ENCODE measurements around the gene MFSD2A. TPM values are rescaled to one million over a fixed set of nuclear protein-coding genes. Genes with fewer than 3 reads are reported as not detected.
"Not testable (repeated sequence)": the region's sequence is repeated elsewhere in the genome, so short reads cannot be mapped to it uniquely, and the experiment has no call there.

Gene MFSD2A
- total and polyA plus RNA-seq, 4 donors: 0.37 to 294 (median 171) TPM

DNA sequence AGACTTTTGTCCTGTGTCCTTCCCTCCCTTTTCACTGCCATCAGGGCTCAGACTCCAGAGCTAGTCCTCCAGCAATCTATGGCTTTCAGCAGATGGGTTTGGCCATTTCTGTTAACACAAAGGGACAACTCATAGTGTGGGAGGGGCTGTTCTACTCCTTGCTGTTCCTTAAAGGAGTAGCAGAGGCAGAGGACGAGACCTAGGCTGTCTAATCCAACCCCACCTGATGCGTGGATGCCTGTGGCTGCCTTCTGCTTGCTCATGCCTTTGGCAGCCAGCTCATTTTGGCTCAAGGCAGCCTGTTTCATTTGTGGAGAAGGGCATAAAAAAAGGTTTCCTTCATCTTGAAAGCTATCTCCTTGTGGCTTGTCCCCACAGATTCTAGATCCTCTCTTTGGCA, 27.0 kb downstream of the MFSD2A start:
- H3K4me3 ChIP-seq (ENCODE audit: low read depth in 1 of 3, low read length in 3 of 3): no peak overlapping the region
- no peaks in the 10 kb centered on the region for H3K4me1 ChIP-seq (ENCODE audit: control insufficient read depth in 4 of 4, insufficient read depth in 4 of 4, low read length in 3 of 4)
- H3K9ac ChIP-seq (ENCODE audit: low read depth in 1 of 2, low read length in 2 of 2): no peak overlapping the region
- TF ChIP-seq HNF4A (conservative IDR thresholded peaks at IDR 0.05): no peak
- no peak for TF ChIP-seq NR2F2 (IDR thresholded peaks at IDR 0.05)
- no peak for TF ChIP-seq TAF1 (conservative IDR thresholded peaks at IDR 0.05)
- no peak for TF ChIP-seq GABPA (IDR thresholded peaks at IDR 0.05 in 1 of 2, conservative IDR thresholded peaks at IDR 0.05 in 1 of 2)
- TF ChIP-seq FOXA1 (IDR thresholded peaks at IDR 0.05): no peak
- TF ChIP-seq SP1 (IDR thresholded peaks at IDR 0.05): no peak
- no peak for TF ChIP-seq JUND (IDR thresholded peaks at IDR 0.05)
- no peak for TF ChIP-seq HNF4G (IDR thresholded peaks at IDR 0.05)
- no peak for TF ChIP-seq YY1 (IDR thresholded peaks at IDR 0.05)
- no peak for TF ChIP-seq RAD21 (IDR thresholded peaks at IDR 0.05)
- TF ChIP-seq, protein P1, sequence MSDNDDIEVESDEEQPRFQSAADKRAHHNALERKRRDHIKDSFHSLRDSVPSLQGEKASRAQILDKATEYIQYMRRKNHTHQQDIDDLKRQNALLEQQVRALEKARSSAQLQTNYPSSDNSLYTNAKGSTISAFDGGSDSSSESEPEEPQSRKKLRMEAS (IDR thresholded peaks at IDR 0.05): no peak
- no peak for TF ChIP-seq FOXA2 (IDR thresholded peaks at IDR 0.05)
- TF ChIP-seq, protein P2, sequence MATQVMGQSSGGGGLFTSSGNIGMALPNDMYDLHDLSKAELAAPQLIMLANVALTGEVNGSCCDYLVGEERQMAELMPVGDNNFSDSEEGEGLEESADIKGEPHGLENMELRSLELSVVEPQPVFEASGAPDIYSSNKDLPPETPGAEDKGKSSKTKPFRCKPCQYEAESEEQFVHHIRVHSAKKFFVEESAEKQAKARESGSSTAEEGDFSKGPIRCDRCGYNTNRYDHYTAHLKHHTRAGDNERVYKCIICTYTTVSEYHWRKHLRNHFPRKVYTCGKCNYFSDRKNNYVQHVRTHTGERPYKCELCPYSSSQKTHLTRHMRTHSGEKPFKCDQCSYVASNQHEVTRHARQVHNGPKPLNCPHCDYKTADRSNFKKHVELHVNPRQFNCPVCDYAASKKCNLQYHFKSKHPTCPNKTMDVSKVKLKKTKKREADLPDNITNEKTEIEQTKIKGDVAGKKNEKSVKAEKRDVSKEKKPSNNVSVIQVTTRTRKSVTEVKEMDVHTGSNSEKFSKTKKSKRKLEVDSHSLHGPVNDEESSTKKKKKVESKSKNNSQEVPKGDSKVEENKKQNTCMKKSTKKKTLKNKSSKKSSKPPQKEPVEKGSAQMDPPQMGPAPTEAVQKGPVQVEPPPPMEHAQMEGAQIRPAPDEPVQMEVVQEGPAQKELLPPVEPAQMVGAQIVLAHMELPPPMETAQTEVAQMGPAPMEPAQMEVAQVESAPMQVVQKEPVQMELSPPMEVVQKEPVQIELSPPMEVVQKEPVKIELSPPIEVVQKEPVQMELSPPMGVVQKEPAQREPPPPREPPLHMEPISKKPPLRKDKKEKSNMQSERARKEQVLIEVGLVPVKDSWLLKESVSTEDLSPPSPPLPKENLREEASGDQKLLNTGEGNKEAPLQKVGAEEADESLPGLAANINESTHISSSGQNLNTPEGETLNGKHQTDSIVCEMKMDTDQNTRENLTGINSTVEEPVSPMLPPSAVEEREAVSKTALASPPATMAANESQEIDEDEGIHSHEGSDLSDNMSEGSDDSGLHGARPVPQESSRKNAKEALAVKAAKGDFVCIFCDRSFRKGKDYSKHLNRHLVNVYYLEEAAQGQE (IDR thresholded peaks at IDR 0.05): no peak
- TF ChIP-seq, protein P3, sequence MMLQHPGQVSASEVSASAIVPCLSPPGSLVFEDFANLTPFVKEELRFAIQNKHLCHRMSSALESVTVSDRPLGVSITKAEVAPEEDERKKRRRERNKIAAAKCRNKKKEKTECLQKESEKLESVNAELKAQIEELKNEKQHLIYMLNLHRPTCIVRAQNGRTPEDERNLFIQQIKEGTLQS (IDR thresholded peaks at IDR 0.05): no peak
- TF ChIP-seq RXRA (IDR thresholded peaks at IDR 0.05): no peak
- TF ChIP-seq EGR1 (IDR thresholded peaks at IDR 0.05; ENCODE audit: low read depth in 2 of 2): no peak
- TF ChIP-seq, protein P4, sequence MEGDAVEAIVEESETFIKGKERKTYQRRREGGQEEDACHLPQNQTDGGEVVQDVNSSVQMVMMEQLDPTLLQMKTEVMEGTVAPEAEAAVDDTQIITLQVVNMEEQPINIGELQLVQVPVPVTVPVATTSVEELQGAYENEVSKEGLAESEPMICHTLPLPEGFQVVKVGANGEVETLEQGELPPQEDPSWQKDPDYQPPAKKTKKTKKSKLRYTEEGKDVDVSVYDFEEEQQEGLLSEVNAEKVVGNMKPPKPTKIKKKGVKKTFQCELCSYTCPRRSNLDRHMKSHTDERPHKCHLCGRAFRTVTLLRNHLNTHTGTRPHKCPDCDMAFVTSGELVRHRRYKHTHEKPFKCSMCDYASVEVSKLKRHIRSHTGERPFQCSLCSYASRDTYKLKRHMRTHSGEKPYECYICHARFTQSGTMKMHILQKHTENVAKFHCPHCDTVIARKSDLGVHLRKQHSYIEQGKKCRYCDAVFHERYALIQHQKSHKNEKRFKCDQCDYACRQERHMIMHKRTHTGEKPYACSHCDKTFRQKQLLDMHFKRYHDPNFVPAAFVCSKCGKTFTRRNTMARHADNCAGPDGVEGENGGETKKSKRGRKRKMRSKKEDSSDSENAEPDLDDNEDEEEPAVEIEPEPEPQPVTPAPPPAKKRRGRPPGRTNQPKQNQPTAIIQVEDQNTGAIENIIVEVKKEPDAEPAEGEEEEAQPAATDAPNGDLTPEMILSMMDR (IDR thresholded peaks at IDR 0.05; ENCODE audit: low read depth, low read length, missing input control): no peak
- TF ChIP-seq, protein P5, sequence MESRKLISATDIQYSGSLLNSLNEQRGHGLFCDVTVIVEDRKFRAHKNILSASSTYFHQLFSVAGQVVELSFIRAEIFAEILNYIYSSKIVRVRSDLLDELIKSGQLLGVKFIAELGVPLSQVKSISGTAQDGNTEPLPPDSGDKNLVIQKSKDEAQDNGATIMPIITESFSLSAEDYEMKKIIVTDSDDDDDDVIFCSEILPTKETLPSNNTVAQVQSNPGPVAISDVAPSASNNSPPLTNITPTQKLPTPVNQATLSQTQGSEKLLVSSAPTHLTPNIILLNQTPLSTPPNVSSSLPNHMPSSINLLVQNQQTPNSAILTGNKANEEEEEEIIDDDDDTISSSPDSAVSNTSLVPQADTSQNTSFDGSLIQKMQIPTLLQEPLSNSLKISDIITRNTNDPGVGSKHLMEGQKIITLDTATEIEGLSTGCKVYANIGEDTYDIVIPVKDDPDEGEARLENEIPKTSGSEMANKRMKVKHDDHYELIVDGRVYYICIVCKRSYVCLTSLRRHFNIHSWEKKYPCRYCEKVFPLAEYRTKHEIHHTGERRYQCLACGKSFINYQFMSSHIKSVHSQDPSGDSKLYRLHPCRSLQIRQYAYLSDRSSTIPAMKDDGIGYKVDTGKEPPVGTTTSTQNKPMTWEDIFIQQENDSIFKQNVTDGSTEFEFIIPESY (IDR thresholded peaks at IDR 0.05): no peak
- H3K36me3 ChIP-seq (ENCODE audit: control insufficient read depth in 4 of 4, insufficient read depth in 3 of 4, low read depth in 1 of 4, low read length in 3 of 4): no peaks in the 10 kb centered on the region
- H3K27ac ChIP-seq (ENCODE audit: low read depth in 1 of 2, low read length in 2 of 2): no peak overlapping the region
- H3K27me3 ChIP-seq (ENCODE audit: control insufficient read depth in 4 of 4, insufficient read depth in 4 of 4, low read length in 3 of 4): no peaks in the 10 kb centered on the region
- no peak for DNase-seq (ENCODE audit: low spot score)
- WGBS: 85% methylated on average over 2 of the region's 2 CpGs
- H3K9me3 ChIP-seq (ENCODE audit: control insufficient read depth in 4 of 4, low read length in 3 of 4): no peaks in the 10 kb centered on the region

DNA sequence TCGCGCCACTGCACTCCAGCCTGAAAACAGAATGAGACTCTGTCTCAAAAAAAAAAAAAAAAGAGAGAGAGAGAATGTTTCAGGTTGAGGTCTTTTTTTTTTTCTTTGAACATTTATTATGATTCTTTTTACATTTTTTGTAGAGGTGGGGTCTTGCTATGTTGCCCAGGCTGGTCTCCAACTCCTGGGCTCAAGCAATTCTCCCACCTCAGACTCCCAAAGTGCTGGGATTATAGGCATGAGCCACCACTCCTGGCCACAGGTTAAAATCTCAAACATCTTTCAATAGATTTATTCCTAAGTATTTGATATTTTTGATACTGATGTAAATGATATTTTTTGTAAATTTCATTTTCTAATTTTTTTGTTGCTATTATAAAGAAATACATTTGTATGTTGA, 29.5 kb downstream of the MFSD2A start:
- H3K36me3 ChIP-seq (ENCODE audit: control insufficient read depth in 4 of 4, insufficient read depth in 3 of 4, low read depth in 1 of 4, low read length in 3 of 4); H3K4me3 ChIP-seq (ENCODE audit: low read depth in 1 of 3, low read length in 3 of 3); H3K27ac ChIP-seq (ENCODE audit: low read depth in 1 of 2, low read length in 2 of 2); H3K9ac ChIP-seq (ENCODE audit: low read depth in 1 of 2, low read length in 2 of 2); H3K4me1 ChIP-seq (ENCODE audit: control insufficient read depth in 4 of 4, insufficient read depth in 4 of 4, low read length in 3 of 4); H3K9me3 ChIP-seq (ENCODE audit: control insufficient read depth in 4 of 4, low read length in 3 of 4); DNase-seq (ENCODE audit: low spot score); H3K27me3 ChIP-seq (ENCODE audit: control insufficient read depth in 4 of 4, insufficient read depth in 4 of 4, low read length in 3 of 4): not testable (repeated sequence)
- 100% methylated on average over 2 of the region's 2 CpGs for WGBS

Measured in liver (tissue), 9 donors.